ENCODE data around the gene VDAC1.

VDAC1 gene

GRCh38 chr5:133926489-133927299 lies 78.1 kb downstream of the VDAC1 start:
- DNase-seq (ENCODE audit: low read depth) = no peak

GRCh38 chr5:133925866-133926488 lies 78.8 kb downstream of the VDAC1 start:
- no peak for DNase-seq (ENCODE audit: low read depth)

GRCh38 chr5:133925269-133925668 lies 79.5 kb downstream of the VDAC1 start:
- DNase-seq (ENCODE audit: low read depth) = no peak

GRCh38 chr5:133924221-133924920 lies 80.4 kb downstream of the VDAC1 start:
- DNase-seq (ENCODE audit: low read depth) = no peak

- DNase-seq (ENCODE audit: low read depth) = no peak
Measured at GRCh38 chr5:133921979-133922378, 82.8 kb downstream of the VDAC1 start.

Data from stromal cell of bone marrow (primary cell).